HCT116 (cell line): ENCODE results near the gene SLC12A8.

ENCODE experiments used
- CEBPB ChIP-seq: IDR thresholded peaks from 2 replicates; pipeline ENCODE4 v1.6.1; 2012; ENCODE audit warnings: low read depth
- CTCF ChIP-seq, 3 experiments: fragments of 200-600 bp in 1 of 3; sonication (generic) in 1 of 3; IDR thresholded peaks in 2 of 3; conservative IDR thresholded peaks in 1 of 3; 2 replicates each; pipeline ENCODE4 v1.5.1; 2012 to 2017; ENCODE audit warnings: low read depth in 2 of 3, low read length in 2 of 3, antibody characterized with exemption in 1 of 3, borderline replicate concordance in 1 of 3, control low read depth in 1 of 3, mild to moderate bottlenecking in 1 of 3, mixed read lengths in 1 of 3, mixed run types in 1 of 3, moderate library complexity in 1 of 3; ENCODE audit not compliant: insufficient read depth in 1 of 3
- EGR1 ChIP-seq: IDR thresholded peaks from 2 replicates; pipeline ENCODE4 v1.6.1; 2012; ENCODE audit warnings: low read depth
- FOSL1 ChIP-seq: IDR thresholded peaks from 2 replicates; pipeline ENCODE4 v1.6.1; 2012; ENCODE audit warnings: low read depth
- MAX ChIP-seq: IDR thresholded peaks from 2 replicates; pipeline ENCODE4 v1.6.1; 2012
- POLR2A ChIP-seq: IDR thresholded peaks from 2 replicates; pipeline ENCODE4 v1.7.0; 2011; ENCODE audit warnings: borderline replicate concordance; ENCODE audit not compliant: insufficient read depth, insufficient read length; ENCODE audit errors: extremely low read depth
- POLR2AphosphoS5 ChIP-seq: IDR thresholded peaks from 2 replicates; pipeline ENCODE4 v1.6.1; 2011; ENCODE audit warnings: mild to moderate bottlenecking, low read depth, low read length, moderate library complexity
- REST ChIP-seq: IDR thresholded peaks from 2 replicates; pipeline ENCODE4 v1.6.1; 2012; ENCODE audit warnings: low read depth
- SP1 ChIP-seq: IDR thresholded peaks from 2 replicates; pipeline ENCODE4 v1.6.1; 2012; ENCODE audit warnings: low read depth
- ZFX ChIP-seq: fragments of 450-650 bp; IDR thresholded peaks from 2 replicates; pipeline ENCODE4 v1.6.1; 2017
- ZNF274 ChIP-seq: fragments of 200-500 bp; sonication (Bioruptor generic); IDR thresholded peaks from 2 replicates; pipeline ENCODE4 v1.6.1; 2014; ENCODE audit warnings: mild to moderate bottlenecking, low read depth, low read length, inconsistent platforms

GRCh38 chr3:125075738-125076137 lies 136.8 kb downstream of the SLC12A8 start:
- TF ChIP-seq ZNF274 (no peak), CTCF (IDR thresholded peaks at IDR 0.05 in 2 of 3, conservative IDR thresholded peaks at IDR 0.05 in 1 of 3; ENCODE audit: borderline replicate concordance in 1 of 3, insufficient read depth in 1 of 3, low read depth in 2 of 3, low read length in 2 of 3) (0 out of 6 replicates have a peak, but pooled peaks of 1 of the 3 experiments have one; percentile 11), ZFX (no peak), POLR2A (no peak), MAX (no peak), POLR2AphosphoS5 (no peak), FOSL1 (no peak), EGR1 (no peak), REST (no peak), SP1 (no peak), CEBPB (no peak)
